Hepatocyte (in vitro differentiated cells): ENCODE data around the gene POLD2.

Experiments used
- EZH2 ChIP-seq: fragments of 200-600 bp; sonication (generic); IDR thresholded peaks from 2 replicates; pipeline ENCODE4 v1.6.1; 2016; ENCODE audit warnings: antibody characterized with exemption, mild to moderate bottlenecking, borderline replicate concordance
- EZH2phosphoT487 ChIP-seq: fragments of 200-600 bp; sonication (generic); IDR thresholded peaks from one replicate; pipeline ENCODE4 v1.6.1; 2018; ENCODE audit warnings: antibody characterized with exemption, mild to moderate bottlenecking, low read depth, moderate library complexity; ENCODE audit not compliant: unreplicated experiment, severe bottlenecking
- TF ChIP-seq, protein P1 (sequence below): fragments of 200-600 bp; sonication (generic); IDR thresholded peaks from 2 replicates; pipeline ENCODE4 v1.5.1; 2016; ENCODE audit warnings: antibody characterized with exemption, mild to moderate bottlenecking; ENCODE audit not compliant: poor library complexity

DNA sequence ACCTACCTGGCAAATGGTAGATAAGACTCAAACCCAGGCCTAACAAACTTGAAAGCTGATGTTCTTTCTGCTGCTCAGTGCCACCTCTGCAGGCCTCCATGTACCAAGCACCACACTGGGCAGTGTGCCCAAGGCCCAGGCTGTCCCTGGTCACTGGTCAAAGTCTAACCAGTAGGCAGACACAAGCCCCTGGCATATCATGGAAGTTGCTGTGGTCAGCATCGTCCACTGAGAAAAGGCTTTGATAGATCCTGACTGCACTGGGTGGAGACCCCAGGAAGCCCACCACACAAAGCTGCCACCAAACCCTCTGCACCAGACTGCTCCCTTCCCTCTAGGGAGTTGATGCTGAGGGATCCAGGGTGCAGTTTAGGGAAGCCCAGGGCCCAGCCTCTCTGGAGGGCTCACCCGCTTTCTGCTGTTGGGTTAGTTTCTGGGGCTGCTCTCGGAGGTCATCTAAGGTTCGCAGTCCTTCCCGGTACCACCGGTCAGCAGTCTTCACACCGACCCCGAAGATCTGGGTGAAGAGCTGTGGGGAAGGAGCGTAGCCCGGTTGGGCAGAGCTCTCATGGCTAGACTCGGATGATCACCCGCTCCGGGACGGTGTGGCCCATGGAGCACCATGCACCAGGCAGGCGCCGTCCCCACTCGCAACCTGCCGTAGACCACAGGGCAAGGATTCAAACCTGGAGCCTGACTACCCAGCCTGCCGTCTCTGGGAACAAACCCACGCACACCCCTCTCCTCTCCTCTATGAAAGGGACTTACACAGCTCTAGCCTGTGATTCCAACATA lies 47.0 kb downstream of the POLD2 start:
- TF ChIP-seq, protein P1, sequence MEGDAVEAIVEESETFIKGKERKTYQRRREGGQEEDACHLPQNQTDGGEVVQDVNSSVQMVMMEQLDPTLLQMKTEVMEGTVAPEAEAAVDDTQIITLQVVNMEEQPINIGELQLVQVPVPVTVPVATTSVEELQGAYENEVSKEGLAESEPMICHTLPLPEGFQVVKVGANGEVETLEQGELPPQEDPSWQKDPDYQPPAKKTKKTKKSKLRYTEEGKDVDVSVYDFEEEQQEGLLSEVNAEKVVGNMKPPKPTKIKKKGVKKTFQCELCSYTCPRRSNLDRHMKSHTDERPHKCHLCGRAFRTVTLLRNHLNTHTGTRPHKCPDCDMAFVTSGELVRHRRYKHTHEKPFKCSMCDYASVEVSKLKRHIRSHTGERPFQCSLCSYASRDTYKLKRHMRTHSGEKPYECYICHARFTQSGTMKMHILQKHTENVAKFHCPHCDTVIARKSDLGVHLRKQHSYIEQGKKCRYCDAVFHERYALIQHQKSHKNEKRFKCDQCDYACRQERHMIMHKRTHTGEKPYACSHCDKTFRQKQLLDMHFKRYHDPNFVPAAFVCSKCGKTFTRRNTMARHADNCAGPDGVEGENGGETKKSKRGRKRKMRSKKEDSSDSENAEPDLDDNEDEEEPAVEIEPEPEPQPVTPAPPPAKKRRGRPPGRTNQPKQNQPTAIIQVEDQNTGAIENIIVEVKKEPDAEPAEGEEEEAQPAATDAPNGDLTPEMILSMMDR: no peak
- TF ChIP-seq EZH2 (no peak), EZH2phosphoT487 (no peak)
